Ovary (tissue), 3 donors: ENCODE data around the gene LIN7B.

Experiments
- EP300 ChIP-seq: sonication (generic); formaldehyde crosslinking; IDR thresholded peaks from one replicate; pipeline ENCODE4 v1.6.1; 2017; ENCODE audit warnings: antibody characterized with exemption
- POLR2A ChIP-seq: fragments of 450-650 bp; IDR thresholded peaks from one replicate; pipeline ENCODE4 v1.6.1; 2017; ENCODE audit warnings: antibody characterized with exemption, mild to moderate bottlenecking, moderate library complexity
- TF ChIP-seq, protein P1 (sequence below), 3 donors: fragments of 450-650 bp in 2 of 3; fragments of 200-600 bp in 1 of 3; IDR thresholded peaks; one replicate each; pipeline versions ENCODE4 v1.5.1 to v1.8.0; 2016 to 2022; ENCODE audit warnings: antibody characterized with exemption in 3 of 3, mild to moderate bottlenecking in 1 of 3
- donor health status: DM: no; HTN: no; CAD: no.

DNA sequence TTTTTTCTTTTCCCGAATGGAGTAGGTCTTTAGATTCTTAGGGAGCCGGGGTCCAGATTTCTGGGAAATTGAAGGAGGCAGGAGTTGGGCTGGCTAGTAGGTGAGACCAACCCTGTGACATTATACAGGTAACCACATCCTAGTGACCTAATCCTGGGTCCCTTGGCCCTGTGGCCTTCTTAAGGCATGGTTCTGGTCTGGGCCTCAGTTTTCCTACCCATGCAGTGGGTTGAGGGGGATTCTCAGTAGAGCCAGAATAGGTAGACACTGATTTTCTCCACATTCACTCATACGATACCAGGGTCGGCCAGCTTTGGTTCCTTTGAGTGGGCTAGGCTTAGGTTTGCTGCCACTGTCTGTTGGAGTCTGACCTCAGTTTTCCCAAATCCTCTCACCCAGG lies 12.4 kb downstream of the LIN7B start:
- TF ChIP-seq, protein P1, sequence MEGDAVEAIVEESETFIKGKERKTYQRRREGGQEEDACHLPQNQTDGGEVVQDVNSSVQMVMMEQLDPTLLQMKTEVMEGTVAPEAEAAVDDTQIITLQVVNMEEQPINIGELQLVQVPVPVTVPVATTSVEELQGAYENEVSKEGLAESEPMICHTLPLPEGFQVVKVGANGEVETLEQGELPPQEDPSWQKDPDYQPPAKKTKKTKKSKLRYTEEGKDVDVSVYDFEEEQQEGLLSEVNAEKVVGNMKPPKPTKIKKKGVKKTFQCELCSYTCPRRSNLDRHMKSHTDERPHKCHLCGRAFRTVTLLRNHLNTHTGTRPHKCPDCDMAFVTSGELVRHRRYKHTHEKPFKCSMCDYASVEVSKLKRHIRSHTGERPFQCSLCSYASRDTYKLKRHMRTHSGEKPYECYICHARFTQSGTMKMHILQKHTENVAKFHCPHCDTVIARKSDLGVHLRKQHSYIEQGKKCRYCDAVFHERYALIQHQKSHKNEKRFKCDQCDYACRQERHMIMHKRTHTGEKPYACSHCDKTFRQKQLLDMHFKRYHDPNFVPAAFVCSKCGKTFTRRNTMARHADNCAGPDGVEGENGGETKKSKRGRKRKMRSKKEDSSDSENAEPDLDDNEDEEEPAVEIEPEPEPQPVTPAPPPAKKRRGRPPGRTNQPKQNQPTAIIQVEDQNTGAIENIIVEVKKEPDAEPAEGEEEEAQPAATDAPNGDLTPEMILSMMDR (IDR thresholded peaks at IDR 0.05) = no peak
- TF ChIP-seq POLR2A = no peak
- TF ChIP-seq EP300 = no peak
